GM10266 (cell line): ENCODE results near the gene FASN.

Source experiments
- DNase-seq: peaks from one replicate; pipeline ENCODE4 v3.0.0; 2012; ENCODE audit errors: extremely low spot score
- TF ChIP-seq, protein P1 (sequence below): IDR thresholded peaks from 2 replicates; pipeline ENCODE4 v1.5.1; 2012; ENCODE audit warnings: mild to moderate bottlenecking, low read depth; ENCODE audit not compliant: control insufficient read depth, insufficient read depth; ENCODE audit errors: missing control alignments

The FASN gene

DNA sequence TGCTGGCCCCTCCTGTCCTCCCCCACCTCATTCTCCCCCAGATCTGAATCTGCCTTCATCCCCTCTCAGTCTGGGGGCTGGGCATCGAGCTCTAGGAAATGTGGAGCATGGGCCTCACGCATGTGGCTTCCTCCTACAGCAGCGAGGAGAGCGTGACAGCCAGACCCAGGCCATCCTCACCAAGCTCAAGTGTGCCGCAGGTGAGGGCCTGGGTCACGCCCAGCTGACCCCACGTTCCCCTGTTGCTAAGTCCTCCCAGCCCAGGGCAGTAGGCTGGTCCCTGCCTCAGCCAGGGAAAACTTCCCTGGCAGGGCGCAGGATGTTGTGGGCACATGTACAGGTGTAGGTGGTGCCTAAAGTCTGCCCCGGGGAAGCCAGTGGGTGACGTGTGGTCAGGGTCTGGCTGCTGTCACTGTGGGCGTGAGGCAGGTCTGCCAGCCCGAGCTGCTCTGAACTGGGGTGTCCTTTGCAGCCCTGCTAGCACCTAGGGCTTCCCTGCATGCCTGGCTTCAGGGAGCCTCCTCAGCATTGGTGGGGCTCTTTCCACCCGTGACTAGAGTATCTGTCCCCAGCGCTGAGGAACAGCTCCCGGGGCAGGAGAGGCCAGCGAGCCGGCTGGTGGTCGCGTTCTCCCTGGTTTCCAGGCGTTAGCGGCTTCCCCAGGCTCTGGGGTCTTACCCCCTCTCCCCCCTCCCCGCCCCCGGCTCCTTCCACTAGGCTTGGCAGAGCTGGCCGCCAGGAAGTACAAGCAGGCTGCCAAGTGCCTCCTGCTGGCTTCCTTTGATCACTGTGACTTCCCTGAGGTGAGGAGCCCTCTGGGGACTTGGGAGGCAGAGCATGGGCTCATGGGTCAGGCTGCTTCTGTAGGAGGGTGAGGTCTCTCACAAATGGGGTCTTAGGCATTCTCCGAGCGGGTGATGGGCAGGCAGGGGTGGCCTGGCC lies 42.7 kb downstream of the FASN start:
- DNase-seq = no peak
- TF ChIP-seq, protein P1, sequence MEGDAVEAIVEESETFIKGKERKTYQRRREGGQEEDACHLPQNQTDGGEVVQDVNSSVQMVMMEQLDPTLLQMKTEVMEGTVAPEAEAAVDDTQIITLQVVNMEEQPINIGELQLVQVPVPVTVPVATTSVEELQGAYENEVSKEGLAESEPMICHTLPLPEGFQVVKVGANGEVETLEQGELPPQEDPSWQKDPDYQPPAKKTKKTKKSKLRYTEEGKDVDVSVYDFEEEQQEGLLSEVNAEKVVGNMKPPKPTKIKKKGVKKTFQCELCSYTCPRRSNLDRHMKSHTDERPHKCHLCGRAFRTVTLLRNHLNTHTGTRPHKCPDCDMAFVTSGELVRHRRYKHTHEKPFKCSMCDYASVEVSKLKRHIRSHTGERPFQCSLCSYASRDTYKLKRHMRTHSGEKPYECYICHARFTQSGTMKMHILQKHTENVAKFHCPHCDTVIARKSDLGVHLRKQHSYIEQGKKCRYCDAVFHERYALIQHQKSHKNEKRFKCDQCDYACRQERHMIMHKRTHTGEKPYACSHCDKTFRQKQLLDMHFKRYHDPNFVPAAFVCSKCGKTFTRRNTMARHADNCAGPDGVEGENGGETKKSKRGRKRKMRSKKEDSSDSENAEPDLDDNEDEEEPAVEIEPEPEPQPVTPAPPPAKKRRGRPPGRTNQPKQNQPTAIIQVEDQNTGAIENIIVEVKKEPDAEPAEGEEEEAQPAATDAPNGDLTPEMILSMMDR = no peak

DNA sequence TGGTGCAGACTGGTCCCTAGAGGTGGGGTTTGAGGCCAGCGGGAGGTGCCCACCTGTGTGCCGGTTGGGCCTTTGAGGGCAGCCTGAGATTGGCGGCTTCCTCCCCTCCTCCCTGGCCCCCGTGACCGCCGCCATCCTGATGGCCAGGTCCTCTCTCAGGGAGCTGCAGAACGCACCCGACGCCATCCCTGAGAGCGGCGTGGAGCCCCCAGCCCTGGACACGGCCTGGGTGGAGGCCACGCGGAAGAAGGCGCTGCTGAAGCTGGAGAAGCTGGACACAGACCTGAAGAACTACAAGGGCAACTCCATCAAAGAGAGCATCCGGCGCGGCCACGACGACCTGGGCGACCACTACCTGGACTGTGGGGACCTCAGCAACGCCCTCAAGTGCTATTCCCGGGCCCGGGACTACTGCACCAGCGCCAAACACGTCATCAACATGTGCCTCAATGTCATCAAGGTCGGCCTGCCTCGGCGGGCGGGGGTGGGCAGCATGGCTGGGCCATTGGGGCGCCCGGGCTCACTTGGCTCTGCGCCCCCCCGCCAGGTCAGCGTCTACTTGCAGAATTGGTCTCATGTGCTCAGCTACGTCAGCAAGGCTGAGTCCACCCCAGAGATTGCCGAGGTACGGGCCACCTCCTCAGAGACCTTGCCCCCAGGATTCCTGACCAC lies 43.5 kb downstream of the FASN start:
- TF ChIP-seq, protein P1 = no peak
- no peak for DNase-seq

GRCh38 chr17:82053556-82054263 lies 44.3 kb downstream of the FASN start:
- TF ChIP-seq, protein P1 = no peak
- no peak for DNase-seq

DNA sequence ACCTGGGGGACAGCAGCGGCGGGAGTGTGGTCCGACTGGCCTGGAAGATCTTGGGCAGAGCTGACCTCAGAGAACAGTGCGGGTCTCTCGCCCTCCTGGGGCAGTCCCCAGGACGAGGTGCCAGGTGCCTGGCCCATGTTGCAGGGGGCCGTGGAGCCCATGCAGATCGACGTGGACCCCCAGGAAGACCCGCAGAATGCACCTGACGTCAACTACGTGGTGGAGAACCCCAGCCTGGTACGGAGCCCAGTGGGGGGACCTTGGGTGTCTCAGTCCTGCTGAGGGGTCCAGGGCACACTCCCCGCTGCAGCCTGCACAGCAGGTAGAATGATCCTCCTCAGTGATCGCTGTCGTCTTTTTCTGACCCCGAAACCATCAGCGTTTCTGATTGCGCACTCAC lies 44.9 kb downstream of the FASN start:
- DNase-seq = no peak
- TF ChIP-seq, protein P1 = no peak

DNA sequence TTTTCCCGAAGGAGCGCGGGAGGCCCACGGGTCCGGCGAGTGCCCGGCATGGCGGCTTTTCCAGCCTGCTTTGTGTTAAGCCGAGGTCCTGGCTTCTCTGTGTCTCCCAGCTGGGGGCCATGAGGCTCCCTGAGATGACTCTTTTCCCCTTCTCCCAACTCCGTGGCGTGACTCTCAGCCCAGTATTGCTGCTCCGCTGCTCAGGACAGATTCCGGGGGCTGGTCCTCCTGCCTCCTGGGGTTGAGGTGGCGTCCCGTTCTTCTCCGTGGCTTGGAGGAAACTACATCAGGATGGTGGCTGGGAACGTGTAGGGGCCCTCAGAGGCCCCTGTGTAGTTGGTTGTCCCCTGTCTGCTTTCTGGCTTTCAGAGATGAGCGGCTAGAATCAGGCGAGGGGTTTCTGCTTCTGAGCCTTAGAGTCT lies 45.4 kb downstream of the FASN start:
- TF ChIP-seq, protein P1 = no peak
- no peak for DNase-seq

- TF ChIP-seq, protein P1 = no peak
- DNase-seq = peak; percentile 98
Observed at GRCh38 chr17:82051776-82052637, 46.0 kb downstream of the FASN start, which contains the start of the genes GPS1 and RFNG. GPS1 (plus strand) TSS chr17:82051898; CDS start chr17:82051932, 34 bp downstream. RFNG (minus strand) TSS chr17:82051811; CDS start chr17:82051766, 45 bp downstream.
